EH (cell line): ENCODE results near the gene C1GALT1.
"Not testable (repeated sequence)": the region's sequence is repeated elsewhere in the genome, so short reads cannot be mapped to it uniquely, and the experiment has no call there.

Experiments
- DNase-seq: peaks from one replicate; pipeline ENCODE4 v3.0.0-alpha.2; 2015; ENCODE audit warnings: low read depth

C1GALT1 gene

GRCh38 chr7:7237201-7237977 is 55.0 kb downstream of the C1GALT1 start:
- DNase-seq, result no peak

- no peak for DNase-seq
Measured at GRCh38 chr7:7237978-7238267, 55.6 kb downstream of the C1GALT1 start.

GRCh38 chr7:7239346-7239745 is 57.0 kb downstream of the C1GALT1 start:
- DNase-seq, result no peak

- no peak for DNase-seq
Measured at GRCh38 chr7:7242899-7243298, 60.6 kb downstream of the C1GALT1 start.

- DNase-seq, result not testable (repeated sequence)
Measured at GRCh38 chr7:7245233-7245632, 62.9 kb downstream of the C1GALT1 start.

GRCh38 chr7:7246223-7246622 is 63.9 kb downstream of the C1GALT1 start:
- DNase-seq, result no peak

- no peak for DNase-seq
Measured at GRCh38 chr7:7247658-7248057, 65.3 kb downstream of the C1GALT1 start.

- DNase-seq, result no peak
Measured at GRCh38 chr7:7249814-7250213, 67.5 kb downstream of the C1GALT1 start.

- DNase-seq, result no peak
Measured at GRCh38 chr7:7251742-7252141, 69.4 kb downstream of the C1GALT1 start.

GRCh38 chr7:7254319-7254718 is 72.0 kb downstream of the C1GALT1 start:
- no peak for DNase-seq

- no peak for DNase-seq
Measured at GRCh38 chr7:7254908-7255307, 72.6 kb downstream of the C1GALT1 start.

GRCh38 chr7:7256731-7257274 is 74.5 kb downstream of the C1GALT1 start:
- no peak for DNase-seq

- DNase-seq, result no peak
Measured at GRCh38 chr7:7257899-7258692, 75.8 kb downstream of the C1GALT1 start.

- no peak for DNase-seq
Measured at GRCh38 chr7:7261863-7262262, 79.5 kb downstream of the C1GALT1 start.

- no peak for DNase-seq
Measured at GRCh38 chr7:7263297-7264230, 81.2 kb downstream of the C1GALT1 start.

- no peak for DNase-seq
Measured at GRCh38 chr7:7264306-7265040, 82.1 kb downstream of the C1GALT1 start.

- peak; percentile 24 for DNase-seq
Measured at GRCh38 chr7:7265081-7266075, 83.0 kb downstream of the C1GALT1 start.

- DNase-seq, result no peak
Measured at GRCh38 chr7:7266257-7266881, 84.0 kb downstream of the C1GALT1 start.

GRCh38 chr7:7271094-7271874 is 88.9 kb downstream of the C1GALT1 start:
- no peak for DNase-seq
